GM12892 (cell line): ENCODE measurements around the gene OR6K6.

ENCODE experiments used
- POLR2A ChIP-seq: IDR thresholded peaks from 2 replicates; pipeline ENCODE4 v1.6.1; 2011; ENCODE audit warnings: low read depth, low read length, control low read depth
- POLR2AphosphoS5 ChIP-seq: IDR thresholded peaks from 2 replicates; pipeline ENCODE4 v1.6.1; 2011; ENCODE audit warnings: low read depth, low read length, control low read depth
- TAF1 ChIP-seq: IDR thresholded peaks from 2 replicates; pipeline ENCODE4 v1.6.1; 2011; ENCODE audit warnings: low read depth, mild to moderate bottlenecking, control low read depth, low read length, borderline replicate concordance

DNA sequence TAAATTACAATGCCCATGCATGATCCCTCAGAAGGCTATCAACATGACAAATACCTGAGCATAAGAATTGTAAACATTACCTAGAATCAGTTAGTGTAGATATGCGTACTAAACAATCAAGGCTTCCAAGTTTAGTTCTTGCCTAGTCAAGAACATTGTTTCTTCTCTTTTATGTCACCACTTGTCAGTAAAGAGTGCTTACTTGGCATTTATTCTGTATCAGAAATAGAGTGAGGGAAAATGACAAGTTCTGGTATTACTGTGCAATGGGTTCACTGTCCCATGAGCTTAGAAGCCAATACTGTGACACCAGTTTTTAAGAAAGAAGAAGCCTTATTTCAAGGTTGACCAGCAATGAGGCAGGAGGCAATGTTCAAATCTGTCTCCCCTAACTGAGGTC is 49.2 kb downstream of the OR6K6 start:
- no peak for TF ChIP-seq POLR2A
- TF ChIP-seq POLR2AphosphoS5: no peak
- no peak for TF ChIP-seq TAF1
